H1 (cell line): ENCODE results near the gene CCDC63. TPM values are rescaled to one million over a fixed set of nuclear protein-coding genes. Genes with fewer than 3 reads are reported as not detected.

Experiments
- CTCF ChIA-PET: fragments of 300-600 bp; sonication (Branson Sonifier 250); formaldehyde crosslinking; loops from one replicate; lab custom pipeline; 2021; ENCODE audit not compliant: partially characterized antibody; lab: Charles Lee
- POLR2A ChIA-PET: fragments of 300-600 bp; sonication (Branson Sonifier 250); formaldehyde crosslinking; loops from one replicate; lab custom pipeline; 2021; ENCODE audit warnings: inconsistent platforms; ENCODE audit not compliant: partially characterized antibody; lab: Charles Lee
- DNase-seq, 2 experiments: peaks; one replicate each; pipeline versions ENCODE4 v3.0.0 to v3.0.0-alpha.2; 2010 to 2022; ENCODE audit warnings: low spot score in 2 of 2, low read depth in 1 of 2, mixed read lengths in 1 of 2
- FAIRE-seq: peaks from 2 replicates; lab custom pipeline; 2011; peaks lifted over from hg19 to GRCh38; lab: Jason Lieb, UNC
- H2AFZ ChIP-seq: 2 replicates; pipeline ENCODE4 v1.8.1; 2012; ENCODE audit warnings: low read length, inconsistent platforms
- H2AK5ac ChIP-seq: 2 replicates; pipeline ENCODE4 v1.6.1; 2013; ENCODE audit warnings: low read depth, low read length
- H2BK120ac ChIP-seq: replicated peaks from 2 replicates; pipeline ENCODE3; 2013; ENCODE audit warnings: low read depth, low read length, inconsistent platforms
- H2BK12ac ChIP-seq: 2 replicates; pipeline ENCODE4 v1.6.1; 2013; ENCODE audit warnings: low read depth, low read length
- H2BK15ac ChIP-seq: 2 replicates; pipeline ENCODE4 v1.6.1; 2013; ENCODE audit warnings: low read length
- H2BK20ac ChIP-seq: 2 replicates; pipeline ENCODE4 v1.6.1; 2013; ENCODE audit warnings: low read length
- H2BK5ac ChIP-seq: 2 replicates; pipeline ENCODE4 v1.6.1; 2013; ENCODE audit warnings: low read depth, low read length
- H3K14ac ChIP-seq: 2 replicates; pipeline ENCODE4 v1.6.1; 2013; ENCODE audit warnings: inconsistent platforms; ENCODE audit not compliant: insufficient read length
- H3K18ac ChIP-seq: 2 replicates; pipeline ENCODE4 v1.6.1; 2013; ENCODE audit warnings: low read length; ENCODE audit errors: extremely low read depth
- H3K23ac ChIP-seq: 2 replicates; pipeline ENCODE4 v1.6.1; 2013; ENCODE audit warnings: inconsistent platforms; ENCODE audit not compliant: insufficient read length
- H3K23me2 ChIP-seq: 2 replicates; pipeline ENCODE4 v1.6.1; 2013; ENCODE audit warnings: low read depth, low read length
- H3K27ac ChIP-seq: 2 replicates; pipeline ENCODE4 v1.6.1; 2011; ENCODE audit warnings: low read depth, low read length, inconsistent platforms
- H3K27me3 ChIP-seq, 4 experiments: replicated peaks in 1 of 4; 1 replicate in 1 of 4; 2 replicates in 3 of 4; pipeline versions ENCODE4 v1.6.1 to v1.8.1; 2011 to 2013; ENCODE audit warnings: low read length in 3 of 4, mild to moderate bottlenecking in 3 of 4, inconsistent platforms in 2 of 4, mixed read lengths in 2 of 4, moderate library complexity in 1 of 4; ENCODE audit not compliant: control insufficient read depth in 3 of 4, insufficient read depth in 3 of 4; ENCODE audit errors: extremely low read depth in 1 of 4
- H3K36me3 ChIP-seq, 4 experiments: 2 replicates each; pipeline versions ENCODE4 v1.6.1 to v1.8.1; 2011 to 2013; ENCODE audit warnings: mild to moderate bottlenecking in 4 of 4, low read length in 3 of 4, moderate library complexity in 2 of 4, control low read depth in 1 of 4, inconsistent platforms in 1 of 4; ENCODE audit not compliant: insufficient read depth in 4 of 4, control insufficient read depth in 2 of 4
- H3K4ac ChIP-seq: replicated peaks from 2 replicates; pipeline ENCODE3; 2013; ENCODE audit warnings: low read length, low read depth, mixed read lengths, inconsistent platforms; ENCODE audit not compliant: insufficient read length
- H3K4me1 ChIP-seq, 4 experiments: replicated peaks in 1 of 4; 1 replicate in 1 of 4; 2 replicates in 3 of 4; pipeline versions ENCODE4 v1.6.1 to v1.8.1; 2011 to 2013; ENCODE audit warnings: low read length in 3 of 4, inconsistent platforms in 2 of 4, mixed read lengths in 1 of 4; ENCODE audit not compliant: insufficient read depth in 4 of 4, control insufficient read depth in 3 of 4
- H3K4me2 ChIP-seq, 2 experiments: 2 replicates each; pipeline versions ENCODE4 v1.6.1 to v1.8.1; 2011 to 2013; ENCODE audit warnings: low read depth in 2 of 2, low read length in 2 of 2, control low read depth in 1 of 2, inconsistent platforms in 1 of 2, mild to moderate bottlenecking in 1 of 2; ENCODE audit not compliant: insufficient read depth in 1 of 2
- H3K4me3 ChIP-seq, 4 experiments: fragments of 200-600, 300-600 bp in 1 of 4; sonication (generic), shearing (Covaris generic), sonication (Bioruptor Twin) in 1 of 4; 2 replicates each; pipeline versions ENCODE4 v1.5.1 to v1.8.1; 2011 to 2016; ENCODE audit warnings: low read length in 4 of 4, low read depth in 3 of 4, control low read depth in 2 of 4, inconsistent platforms in 2 of 4, mild to moderate bottlenecking in 2 of 4, mixed read lengths in 1 of 4, moderate library complexity in 1 of 4; ENCODE audit not compliant: insufficient read depth in 2 of 4; ENCODE audit errors: extremely low read depth in 1 of 4
- H3K56ac ChIP-seq: replicated peaks from 2 replicates; pipeline ENCODE3; 2013; ENCODE audit warnings: low read depth, mild to moderate bottlenecking, mixed read lengths, low read length, inconsistent platforms; ENCODE audit not compliant: insufficient read length
- H3K79me1 ChIP-seq: 2 replicates; pipeline ENCODE4 v1.6.1; 2013; ENCODE audit warnings: low read depth, low read length, control low read depth
- H3K79me2 ChIP-seq, 2 experiments: 2 replicates each; pipeline versions ENCODE4 v1.6.1 to v1.8.1; 2012 to 2013; ENCODE audit warnings: low read length in 2 of 2, mild to moderate bottlenecking in 2 of 2, inconsistent platforms in 1 of 2; ENCODE audit not compliant: insufficient read depth in 2 of 2, control insufficient read depth in 1 of 2
- H3K9ac ChIP-seq, 4 experiments: replicated peaks in 1 of 4; 1 replicate in 1 of 4; 2 replicates in 3 of 4; pipeline versions ENCODE4 v1.6.1 to v1.8.1; 2011 to 2013; ENCODE audit warnings: low read depth in 3 of 4, low read length in 3 of 4, control low read depth in 2 of 4, mild to moderate bottlenecking in 2 of 4, moderate library complexity in 2 of 4, inconsistent platforms in 1 of 4; ENCODE audit errors: extremely low read depth in 1 of 4
- H3K9me3 ChIP-seq, 2 experiments: 2 replicates each; pipeline versions ENCODE4 v1.6.1 to v1.8.1; 2012 to 2013; ENCODE audit warnings: mild to moderate bottlenecking in 2 of 2, moderate library complexity in 2 of 2, control low read depth in 1 of 2, inconsistent platforms in 1 of 2, low read depth in 1 of 2, low read length in 1 of 2, mixed read lengths in 1 of 2; ENCODE audit not compliant: insufficient read depth in 2 of 2
- H4K20me1 ChIP-seq, 2 experiments: replicated peaks in 1 of 2; 2 replicates each; pipeline versions ENCODE3 to v1.8.1; 2011 to 2013; ENCODE audit warnings: inconsistent platforms in 2 of 2, low read length in 2 of 2, mild to moderate bottlenecking in 1 of 2; ENCODE audit not compliant: insufficient read depth in 2 of 2, control insufficient read depth in 1 of 2
- H4K5ac ChIP-seq: 2 replicates; pipeline ENCODE4 v1.6.1; 2013; ENCODE audit warnings: low read length, low read depth, mixed read lengths, inconsistent platforms; ENCODE audit not compliant: insufficient read length
- H4K8ac ChIP-seq: 2 replicates; pipeline ENCODE4 v1.8.0; 2013; ENCODE audit warnings: mild to moderate bottlenecking, moderate library complexity, low read length, inconsistent platforms; ENCODE audit not compliant: insufficient read depth; ENCODE audit errors: extremely low read depth
- H4K91ac ChIP-seq: replicated peaks from 2 replicates; pipeline ENCODE3; 2013; ENCODE audit warnings: low read length, mixed read lengths, inconsistent platforms; ENCODE audit not compliant: insufficient read length
- CTCF ChIP-seq, 3 experiments: IDR thresholded peaks; 1 replicate in 2 of 3; 2 replicates in 1 of 3; pipeline versions ENCODE4 v1.5.1 to v1.6.1; 2011; ENCODE audit warnings: low read length in 3 of 3, mild to moderate bottlenecking in 3 of 3, inconsistent platforms in 2 of 3, low read depth in 1 of 3, moderate library complexity in 1 of 3; ENCODE audit not compliant: insufficient read depth in 1 of 3; ENCODE audit errors: control extremely low read depth in 1 of 3
- FOSL1 ChIP-seq: IDR thresholded peaks from 2 replicates; pipeline ENCODE4 v1.6.1; 2011; ENCODE audit warnings: mild to moderate bottlenecking, low read depth, low read length, moderate library complexity; ENCODE audit not compliant: insufficient read depth
- GABPA ChIP-seq: IDR thresholded peaks from 2 replicates; pipeline ENCODE4 v1.6.1; 2011; ENCODE audit warnings: mild to moderate bottlenecking, low read length, moderate library complexity, borderline replicate concordance; ENCODE audit not compliant: insufficient read depth
- HDAC2 ChIP-seq, 2 experiments: fragments of 300-600 bp in 1 of 2; sonication (generic) in 1 of 2; IDR thresholded peaks; 2 replicates each; pipeline ENCODE4 v1.6.1; 2011 to 2012; ENCODE audit warnings: low read depth in 2 of 2, low read length in 2 of 2, mild to moderate bottlenecking in 2 of 2, moderate library complexity in 2 of 2, borderline replicate concordance in 1 of 2, inconsistent platforms in 1 of 2
- SP2 ChIP-seq: IDR thresholded peaks from 2 replicates; pipeline ENCODE4 v1.6.1; 2012; ENCODE audit warnings: mild to moderate bottlenecking, low read length, inconsistent platforms
- SRF ChIP-seq: IDR thresholded peaks from 2 replicates; pipeline ENCODE4 v1.6.1; 2011; ENCODE audit warnings: mild to moderate bottlenecking, low read depth, low read length, moderate library complexity
- WGBS, 2 experiments: shearing (Covaris generic) in 1 of 2; methylation state at CpG; one replicate each; pipeline versions ENCODE4 v1.1.6 to v1.1.7; 2013 to 2015; ENCODE audit warnings: low lambda C conversion rate in 2 of 2, mixed read lengths in 2 of 2, inconsistent platforms in 1 of 2, low coverage in 1 of 2, missing lambda C conversion rate in 1 of 2; ENCODE audit not compliant: insufficient replicate concordance in 2 of 2, insufficient coverage in 1 of 2, insufficient read length in 1 of 2; ENCODE audit errors: extremely low coverage in 1 of 2, missing lambda C conversion rate in 1 of 2; 5-methylcytosine and 5-hydroxymethylcytosine counted together
- polyA plus RNA-seq, 7 experiments: library from polyadenylated mRNA; depleted of rRNA in 3 of 7; stranded (reverse) in 5 of 7; unstranded in 2 of 7; fragments of >200 nt in 5 of 7; fragments of 200-250 nt in 2 of 7; gene quantifications; 1 replicate in 5 of 7; 2 replicates in 1 of 7; 4 replicates in 1 of 7; pipeline versions ENCODE4 v1.2.1 to v1.2.3, GENCODE V29; 2011 to 2013; ENCODE audit warnings: missing spikeins in 2 of 7, mixed read lengths in 2 of 7
- total RNA-seq: library from RNA; stranded (reverse); fragmentation: NEBNext Ultra II Directional; extraction: Animal tissue kit (Norgen Biotek cat#: 25700); gene quantifications from 2 replicates; pipeline ENCODE4 v1.2.1, GENCODE V29; 2021

The CCDC63 gene
- total and polyA plus RNA-seq, 2 of the 8 experiments (the other 6 are each of a cell fraction or from before 2014, with no cell fraction given) = 0.42 to 0.93 TPM

DNA sequence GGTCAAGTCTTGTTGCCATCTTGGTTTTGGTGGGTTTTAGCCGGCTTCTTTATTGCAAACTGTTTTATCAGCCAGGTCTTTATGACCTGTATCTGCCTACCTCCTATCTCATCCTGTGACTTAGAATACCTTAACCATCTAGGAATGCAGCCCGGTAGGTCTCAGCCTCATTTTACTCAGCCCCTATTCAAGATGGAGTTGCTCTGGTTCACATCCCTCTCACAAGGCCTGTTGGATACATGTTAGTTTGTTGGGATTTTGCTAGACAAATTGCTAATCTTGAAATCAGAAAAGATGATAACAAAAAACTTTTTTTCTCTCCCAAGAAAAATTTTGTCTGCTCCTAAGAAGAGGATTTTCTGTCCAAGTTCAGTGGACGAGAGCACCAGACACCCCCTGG is 27.6 kb upstream of the CCDC63 start:
- WGBS, 2 experiments = 88% methylated on average over 3 of the region's 3 CpGs; no CpG with 5 or more reads in 1 of the 2 experiments
- ChIA-PET POLR2A (interaction anchor here (0.5 kb wide), 1 partner anchor 76 kb away, joined by 3 read pairs; no protein-coding TSS in a partner anchor), CTCF (no interaction called here)
- no peak overlapping the region for H4K5ac ChIP-seq
- H3K79me2 ChIP-seq = no peaks in the 10 kb centered on the region
- no peak overlapping the region for H2AK5ac ChIP-seq
- H3K56ac ChIP-seq = no peak overlapping the region
- peaks cover 0 to 13% (median 12%) of the 10 kb centered on the region in 4 experiments; a peak in 5 of 7 replicates for H3K27me3 ChIP-seq
- H3K9me3 ChIP-seq = no peaks in the 10 kb centered on the region
- H3K4me1 ChIP-seq = peaks cover 7 to 24% (median 11%) of the 10 kb centered on the region in 4 experiments
- H3K23me2 ChIP-seq = no peaks in the 10 kb centered on the region; the same call in 1 of the 2 replicates
- H3K4ac ChIP-seq = no peak overlapping the region
- H4K91ac ChIP-seq = no peak overlapping the region
- no peak overlapping the region for H3K4me2 ChIP-seq
- H3K18ac ChIP-seq = no peak overlapping the region
- no peak overlapping the region for H4K8ac ChIP-seq
- no peaks in the 10 kb centered on the region for H3K79me1 ChIP-seq
- no peak overlapping the region for H2BK20ac ChIP-seq
- DNase-seq (no peak), FAIRE-seq (no peak)
- H3K14ac ChIP-seq = no peak overlapping the region
- no peak overlapping the region for H3K9ac ChIP-seq
- H2AFZ ChIP-seq = no peak overlapping the region
- no peak overlapping the region for H2BK120ac ChIP-seq
- peaks cover 2% of the 10 kb centered on the region in 2 experiments for H4K20me1 ChIP-seq
- no peak overlapping the region for H3K27ac ChIP-seq
- H3K23ac ChIP-seq = no peak overlapping the region
- H2BK5ac ChIP-seq = no peak overlapping the region
- H2BK12ac ChIP-seq = no peak overlapping the region
- H3K36me3 ChIP-seq = no peaks in the 10 kb centered on the region
- no peak overlapping the region for H3K4me3 ChIP-seq
- H2BK15ac ChIP-seq = no peak overlapping the region
- TF ChIP-seq HDAC2 (IDR thresholded peaks at IDR 0.05; ENCODE audit: borderline replicate concordance in 1 of 2, low read depth in 2 of 2, low read length in 2 of 2) = no peak
- TF ChIP-seq SP2 = no peak
- no peak for TF ChIP-seq GABPA
- no peak for TF ChIP-seq CTCF (IDR thresholded peaks at IDR 0.05; ENCODE audit: control extremely low read depth in 1 of 3, insufficient read depth in 1 of 3, low read depth in 1 of 3, low read length in 3 of 3)
- TF ChIP-seq SRF = no peak
- TF ChIP-seq FOSL1 = no peak
